Keratinocyte (primary cell): ENCODE data around the gene TNFRSF11A. TPM values are rescaled to one million over a fixed set of nuclear protein-coding genes. Genes with fewer than 3 reads are reported as not detected.

Experiments used
- DNase-seq: peaks from one replicate; pipeline ENCODE4 v3.0.0-alpha.2; 2011; ENCODE audit warnings: low read depth, missing footprints, low spot score
- FAIRE-seq: peaks from 2 replicates; lab custom pipeline; 2011; peaks lifted over from hg19 to GRCh38; lab: Jason Lieb, UNC
- H2AFZ ChIP-seq: 2 replicates; pipeline ENCODE4 v1.6.0; 2012; ENCODE audit warnings: low read length, control low read depth, inconsistent platforms; ENCODE audit not compliant: control insufficient read depth
- H3K27ac ChIP-seq: 2 replicates; pipeline ENCODE4 v1.5.1; 2011; ENCODE audit warnings: low read length; ENCODE audit not compliant: control insufficient read depth, insufficient read depth
- H3K27me3 ChIP-seq: 3 replicates; pipeline ENCODE4 v1.6.0; 2011; ENCODE audit warnings: low read length; ENCODE audit not compliant: control insufficient read depth, insufficient read depth; ENCODE audit errors: extremely low read depth
- H3K36me3 ChIP-seq, 2 experiments: 2 replicates in 1 of 2; 3 replicates in 1 of 2; pipeline ENCODE4 v1.5.1; 2011; ENCODE audit warnings: low read length in 2 of 2, mild to moderate bottlenecking in 1 of 2; ENCODE audit not compliant: control insufficient read depth in 2 of 2, insufficient read depth in 2 of 2; ENCODE audit errors: extremely low read depth in 1 of 2
- H3K4me1 ChIP-seq: 3 replicates; pipeline ENCODE4 v1.5.1; 2011; ENCODE audit warnings: low read length; ENCODE audit not compliant: control insufficient read depth, insufficient read depth; ENCODE audit errors: extremely low read depth
- H3K4me2 ChIP-seq: 3 replicates; pipeline ENCODE4 v1.6.0; 2011; ENCODE audit warnings: low read depth, low read length; ENCODE audit not compliant: control insufficient read depth, insufficient read depth; ENCODE audit errors: extremely low read depth
- H3K4me3 ChIP-seq, 3 experiments: fragments of 200-600 bp in 1 of 3; sonication (generic) in 1 of 3; 2 replicates in 2 of 3; 3 replicates in 1 of 3; pipeline ENCODE4 v1.5.1; 2011 to 2016; ENCODE audit warnings: low read length in 3 of 3, mild to moderate bottlenecking in 3 of 3, control low read depth in 2 of 3, inconsistent platforms in 1 of 3, low read depth in 1 of 3, mixed read lengths in 1 of 3, mixed run types in 1 of 3, moderate library complexity in 1 of 3; ENCODE audit not compliant: control insufficient read depth in 2 of 3, insufficient read depth in 2 of 3; ENCODE audit errors: extremely low read depth in 1 of 3
- H3K79me2 ChIP-seq: 2 replicates; pipeline ENCODE4 v1.6.0; 2012; ENCODE audit warnings: low read length; ENCODE audit not compliant: control insufficient read depth, insufficient read depth
- H3K9ac ChIP-seq: 3 replicates; pipeline ENCODE4 v1.6.0; 2011; ENCODE audit warnings: low read length; ENCODE audit not compliant: control insufficient read depth, insufficient read depth; ENCODE audit errors: extremely low read depth
- H3K9me1 ChIP-seq: 3 replicates; pipeline ENCODE4 v1.6.0; 2011; ENCODE audit warnings: low read length; ENCODE audit not compliant: control insufficient read depth, insufficient read depth; ENCODE audit errors: extremely low read depth
- H3K9me3 ChIP-seq: 2 replicates; pipeline ENCODE4 v1.5.1; 2012; ENCODE audit warnings: low read depth, low read length; ENCODE audit not compliant: control insufficient read depth
- H4K20me1 ChIP-seq: 3 replicates; pipeline ENCODE4 v1.6.0; 2011; ENCODE audit warnings: low read length; ENCODE audit not compliant: control insufficient read depth, insufficient read depth; ENCODE audit errors: extremely low read depth
- CTCF ChIP-seq, 3 experiments: IDR thresholded peaks in 1 of 3; conservative IDR thresholded peaks in 1 of 3; optimal IDR thresholded peaks in 1 of 3; 2 replicates in 2 of 3; 3 replicates in 1 of 3; pipeline versions ENCODE3 to v1.5.1; 2011; ENCODE audit warnings: low read length in 3 of 3, mild to moderate bottlenecking in 3 of 3, moderate library complexity in 2 of 3, control low read depth in 1 of 3, inconsistent platforms in 1 of 3; ENCODE audit not compliant: insufficient read depth in 2 of 3; ENCODE audit errors: extremely low read depth in 1 of 3
- EZH2 ChIP-seq: IDR thresholded peaks from one replicate; pipeline ENCODE4 v1.6.1; 2012; ENCODE audit warnings: inconsistent platforms, mild to moderate bottlenecking, low read length, moderate library complexity
- dilution Hi-C: fragments of 300-500 bp; cut with MboI; formaldehyde crosslinking; loops from one replicate; pipeline ENCODE4 v1.7.0; 2020; ENCODE audit warnings: low sequenced_read_pairs; ENCODE audit not compliant: extremely low pct_ligation_motif_present
- polyA plus RNA-seq, 5 experiments: library from polyadenylated mRNA; depleted of rRNA in 3 of 5; stranded (reverse) in 3 of 5; stranded (forward) in 1 of 5; unstranded in 1 of 5; fragments of >200 nt; gene quantifications; 1 replicate in 1 of 5; 2 replicates in 3 of 5; 3 replicates in 1 of 5; pipeline versions ENCODE4 v1.2.1 to v1.2.3, GENCODE V29; 2011 to 2012; ENCODE audit warnings: missing spikeins in 2 of 5, low read depth in 1 of 5, low replicate concordance in 1 of 5

The TNFRSF11A gene
- polyA plus RNA-seq, 1 donor (not counting 4 experiments of a cell fraction or from before 2014, with no cell fraction given), result 0.51 TPM

GRCh38 chr18:62347089-62347506 is 22.0 kb downstream of the TNFRSF11A start:
- no peak overlapping the region for H3K4me2 ChIP-seq
- no peaks in the 10 kb centered on the region for H4K20me1 ChIP-seq
- no peak overlapping the region for H3K4me3 ChIP-seq
- H3K27ac ChIP-seq, result no peak overlapping the region
- H3K9me3 ChIP-seq, result no peaks in the 10 kb centered on the region
- no peaks in the 10 kb centered on the region for H3K4me1 ChIP-seq
- FAIRE-seq (no peak), DNase-seq (no peak)
- H3K36me3 ChIP-seq, result no peaks in the 10 kb centered on the region
- no peaks in the 10 kb centered on the region for H3K79me2 ChIP-seq
- no peak for TF ChIP-seq EZH2
- TF ChIP-seq CTCF (optimal IDR thresholded peaks at IDR 0.05 in 1 of 3, IDR thresholded peaks at IDR 0.05 in 1 of 3, conservative IDR thresholded peaks at IDR 0.05 in 1 of 3; ENCODE audit: extremely low read depth in 1 of 3, insufficient read depth in 2 of 3, low read length in 3 of 3), result no peak
- H2AFZ ChIP-seq, result no peak overlapping the region
- dilution Hi-C loops, result no loop called here
- H3K27me3 ChIP-seq, result peaks cover 8% of the 10 kb centered on the region
- H3K9me1 ChIP-seq, result no peaks in the 10 kb centered on the region
- H3K9ac ChIP-seq, result no peak overlapping the region

- FAIRE-seq (no peak), DNase-seq (no peak)
- no peaks in the 10 kb centered on the region for H4K20me1 ChIP-seq
- H2AFZ ChIP-seq, result no peak overlapping the region
- no peaks in the 10 kb centered on the region for H3K79me2 ChIP-seq
- H3K27me3 ChIP-seq, result peaks cover 8% of the 10 kb centered on the region
- dilution Hi-C loops, result no loop called here
- TF ChIP-seq EZH2 (no peak), CTCF (optimal IDR thresholded peaks at IDR 0.05 in 1 of 3, IDR thresholded peaks at IDR 0.05 in 1 of 3, conservative IDR thresholded peaks at IDR 0.05 in 1 of 3; ENCODE audit: extremely low read depth in 1 of 3, insufficient read depth in 2 of 3, low read length in 3 of 3) (no peak)
- no peak overlapping the region for H3K27ac ChIP-seq
- no peaks in the 10 kb centered on the region for H3K36me3 ChIP-seq
- no peaks in the 10 kb centered on the region for H3K9me1 ChIP-seq
- no peak overlapping the region for H3K4me3 ChIP-seq
- H3K4me1 ChIP-seq, result no peaks in the 10 kb centered on the region
- H3K4me2 ChIP-seq, result no peak overlapping the region
- H3K9ac ChIP-seq, result no peak overlapping the region
- no peaks in the 10 kb centered on the region for H3K9me3 ChIP-seq
Observed at GRCh38 chr18:62348474-62348873, 23.4 kb downstream of the TNFRSF11A start.
